ENCODE data around the gene GLP1R.
"Not testable (repeated sequence)": the region's sequence is repeated elsewhere in the genome, so short reads cannot be mapped to it uniquely, and the experiment has no call there.

The GLP1R gene

DNA sequence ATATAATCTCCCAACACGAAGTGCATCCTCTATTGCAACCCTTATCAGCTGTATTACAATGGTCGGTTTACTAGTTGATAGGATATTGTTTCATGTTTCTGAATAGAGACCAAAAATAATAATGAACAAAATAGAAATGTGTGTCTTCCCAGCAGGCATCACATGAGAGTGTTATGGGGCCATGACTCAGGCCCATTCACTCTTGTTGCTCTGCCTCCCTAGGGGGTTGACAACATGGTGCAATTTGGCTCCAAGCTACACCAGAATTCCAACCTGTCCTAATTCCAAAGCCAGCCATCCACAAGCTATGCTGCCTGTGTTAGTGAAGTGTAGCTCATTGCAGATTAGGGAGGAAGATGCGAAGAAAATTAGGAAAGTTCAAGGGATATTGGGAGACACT is 79.5 kb downstream of the GLP1R start:
- H3K4me3 ChIP-seq (ENCODE audit: low read length), result no peak overlapping the region
- no peak for TF ChIP-seq ZNF274 (IDR thresholded peaks at IDR 0.05; ENCODE audit: low read depth, low read length)

DNA sequence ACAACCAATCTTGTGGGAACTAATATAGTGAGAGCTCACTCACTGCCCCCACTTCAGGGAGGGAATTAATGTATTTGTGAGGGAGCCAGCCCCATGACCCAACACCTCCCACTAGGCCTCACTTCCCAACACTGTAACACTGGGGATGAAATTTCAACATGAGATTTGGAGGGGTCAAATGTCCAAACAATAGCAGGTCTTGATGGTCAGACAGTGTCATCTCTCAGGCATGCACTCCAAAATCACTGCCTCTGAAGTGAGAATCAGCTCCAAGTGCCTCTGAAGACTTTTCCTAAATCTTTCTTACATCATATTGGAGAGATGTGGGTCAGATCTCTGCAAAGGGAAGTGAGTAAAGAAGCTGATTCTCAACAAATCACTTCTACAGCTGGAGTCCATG is 80.3 kb downstream of the GLP1R start:
- TF ChIP-seq ZNF274 (IDR thresholded peaks at IDR 0.05; ENCODE audit: low read depth, low read length), result no peak
- no peak overlapping the region for H3K4me3 ChIP-seq (ENCODE audit: low read length)

DNA sequence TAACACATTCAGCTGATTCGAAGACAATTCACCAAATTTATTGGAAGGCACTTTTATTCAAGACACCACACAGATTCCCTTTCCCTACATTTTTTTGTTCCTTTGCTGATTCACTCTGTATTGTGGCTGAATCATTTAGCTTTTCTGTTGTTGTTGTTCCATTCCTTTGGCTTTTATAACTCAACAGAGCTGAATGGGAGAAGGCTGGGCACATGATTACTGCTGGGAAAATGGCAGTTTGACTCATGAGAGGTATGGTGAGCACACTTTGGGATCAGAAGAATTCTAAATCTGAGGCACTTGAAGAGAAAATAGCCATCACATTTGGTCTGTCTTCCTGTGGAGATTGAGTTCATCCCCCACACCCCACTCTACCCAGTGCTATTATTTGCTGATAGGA is 82.1 kb downstream of the GLP1R start:
- TF ChIP-seq ZNF274 (IDR thresholded peaks at IDR 0.05; ENCODE audit: low read depth, low read length), result no peak
- H3K4me3 ChIP-seq (ENCODE audit: low read length), result no peak overlapping the region

GRCh38 chr6:39134761-39135160 is 86.2 kb downstream of the GLP1R start:
- H3K4me3 ChIP-seq (ENCODE audit: low read length), result not testable (repeated sequence)

- not testable (repeated sequence) for H3K4me3 ChIP-seq (ENCODE audit: low read length)
These were observed 87.6 kb downstream of the GLP1R start for GRCh38 chr6:39136207-39136606.

DNA sequence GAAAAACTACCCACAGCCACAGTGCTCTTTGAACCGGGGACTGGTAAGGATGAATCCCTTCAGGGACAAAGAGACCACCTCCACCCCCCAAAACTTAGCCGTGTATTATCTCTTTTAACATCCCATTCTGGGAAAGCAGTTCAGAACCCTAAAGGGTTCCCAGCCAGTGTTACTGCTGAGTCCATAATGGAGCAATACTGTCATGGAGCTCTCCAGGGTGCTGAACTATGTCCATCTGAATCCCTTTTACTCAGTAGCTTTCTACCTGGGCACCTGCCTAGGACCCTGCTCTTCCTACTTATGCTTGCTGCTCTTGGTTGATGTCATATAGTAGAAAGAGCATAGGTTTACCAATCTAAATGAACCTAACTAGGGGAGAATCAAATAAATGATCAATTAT is 88.7 kb downstream of the GLP1R start:
- no peak for TF ChIP-seq ZNF274 (IDR thresholded peaks at IDR 0.05; ENCODE audit: low read depth, low read length)
- H3K4me3 ChIP-seq (ENCODE audit: low read length), result no peak overlapping the region
